ENCODE results near the gene ITIH1.

The ITIH1 gene

GRCh38 chr3:52839268-52839575, 61.8 kb downstream of the ITIH1 start:
- Histone ChIP-seq H3K4me3 (ENCODE audit: low read depth in 1 of 2, low read length in 2 of 2) (no peak overlapping the region), H3K27ac (ENCODE audit: low read depth, low read length) (no peak overlapping the region)

DNA sequence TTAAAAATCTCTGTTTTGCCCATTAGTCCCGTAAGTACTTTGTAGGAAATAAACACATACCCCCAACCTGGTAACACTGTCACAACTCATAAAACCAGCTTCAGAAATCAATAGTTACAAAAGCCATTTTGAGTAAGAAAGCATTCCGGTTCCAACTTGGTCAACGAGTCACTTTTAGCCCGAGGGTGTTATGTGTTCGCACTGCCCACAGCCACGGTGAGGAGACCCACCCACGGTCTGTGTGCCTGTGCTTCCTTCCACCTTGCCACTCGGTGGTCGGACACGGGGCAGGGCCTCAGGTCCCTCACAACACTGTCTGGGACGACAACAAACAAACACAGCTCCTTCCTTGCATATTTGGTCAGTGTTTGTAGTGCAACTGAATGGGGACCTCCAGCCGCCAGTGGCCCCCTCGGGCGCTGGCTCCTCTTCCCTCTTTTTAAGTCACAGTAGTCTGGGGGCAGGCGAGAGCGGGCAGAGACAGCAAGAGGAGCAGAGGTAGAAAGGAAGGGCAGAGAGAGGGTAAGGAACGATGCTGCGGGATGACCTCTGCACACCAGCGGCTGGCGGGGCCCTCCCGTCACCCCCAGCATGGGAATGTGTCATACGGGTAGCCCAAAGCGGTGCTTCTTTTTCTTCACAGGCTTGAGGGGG, 62.6 kb downstream of the ITIH1 start:
- Histone ChIP-seq H3K9ac (ENCODE audit: low read depth in 1 of 2, low read length in 2 of 2) (no peak overlapping the region), H3K9me3 (ENCODE audit: control insufficient read depth in 1 of 2, low read length in 2 of 2) (no peaks in the 10 kb centered on the region), H3K27ac (ENCODE audit: low read depth, low read length) (no peak overlapping the region), H3K4me3 (ENCODE audit: low read depth in 1 of 2, low read length in 2 of 2) (no peak overlapping the region), H3K36me3 (ENCODE audit: control insufficient read depth in 1 of 2, insufficient read depth in 2 of 2, low read length in 2 of 2) (peaks cover 0 to 27% of the 10 kb centered on the region in 2 donors), H3K27me3 (ENCODE audit: control insufficient read depth in 1 of 2, insufficient read depth in 2 of 2, low read length in 2 of 2) (no peaks in the 10 kb centered on the region), H3K4me1 (ENCODE audit: control insufficient read depth in 1 of 2, insufficient read depth in 2 of 2, low read length in 2 of 2) (no peaks in the 10 kb centered on the region)

More at GRCh38 chr3:52839268-52839575, 61.8 kb downstream of the ITIH1 start:
- Histone ChIP-seq H3K9ac (ENCODE audit: low read depth in 1 of 2, low read length in 2 of 2) (no peak overlapping the region), H3K4me1 (ENCODE audit: control insufficient read depth in 1 of 2, insufficient read depth in 2 of 2, low read length in 2 of 2) (no peaks in the 10 kb centered on the region), H3K27me3 (ENCODE audit: control insufficient read depth in 1 of 2, insufficient read depth in 2 of 2, low read length in 2 of 2) (no peaks in the 10 kb centered on the region), H3K36me3 (ENCODE audit: control insufficient read depth in 1 of 2, insufficient read depth in 2 of 2, low read length in 2 of 2) (peaks cover 0 to 27% of the 10 kb centered on the region in 2 donors), H3K9me3 (ENCODE audit: control insufficient read depth in 1 of 2, low read length in 2 of 2) (no peaks in the 10 kb centered on the region)

- Histone ChIP-seq H3K36me3 (ENCODE audit: control insufficient read depth in 1 of 2, insufficient read depth in 2 of 2, low read length in 2 of 2) (peaks cover 0 to 24% of the 10 kb centered on the region in 2 donors), H3K9ac (ENCODE audit: low read depth in 1 of 2, low read length in 2 of 2) (no peak overlapping the region), H3K9me3 (ENCODE audit: control insufficient read depth in 1 of 2, low read length in 2 of 2) (no peaks in the 10 kb centered on the region), H3K4me1 (ENCODE audit: control insufficient read depth in 1 of 2, insufficient read depth in 2 of 2, low read length in 2 of 2) (peaks cover 0 to 6% of the 10 kb centered on the region in 2 donors), H3K27ac (ENCODE audit: low read depth, low read length) (no peak overlapping the region), H3K4me3 (ENCODE audit: low read depth in 1 of 2, low read length in 2 of 2) (no peak overlapping the region), H3K27me3 (ENCODE audit: control insufficient read depth in 1 of 2, insufficient read depth in 2 of 2, low read length in 2 of 2) (no peaks in the 10 kb centered on the region)
Observed at GRCh38 chr3:52841211-52841980, 64.0 kb downstream of the ITIH1 start.
